IMR-90 (cell line): ENCODE results near the gene LRP5. TPM values are rescaled to one million over a fixed set of nuclear protein-coding genes. Genes with fewer than 3 reads are reported as not detected.

Source experiments
- ATAC-seq: fragments of 200-7000 bp; cut with Tn5 transposase; 2 replicates; pipeline ENCODE4 v1.9.1; 2020; ENCODE audit warnings: low read depth, mild to moderate bottlenecking, moderate library complexity
- BruUV-seq: library from RNA; stranded (reverse); fragments of 400-500 nt; replicated peaks from 2 replicates; lab custom pipeline; 2021; lab: Mats Ljungman, UMichigan
- CTCF ChIA-PET: fragments of 300-600 bp; formaldehyde crosslinking; extraction: SDS; loops from one replicate; lab custom pipeline; 2021; ENCODE audit warnings: antibody characterized with exemption; lab: Yijun Ruan, JAX
- POLR2A ChIA-PET: fragments of 300-600 bp; sonication (Branson Sonifier 250); formaldehyde crosslinking; loops from one replicate; lab custom pipeline; 2022; ENCODE audit warnings: antibody characterized with exemption; ENCODE audit not compliant: unreplicated experiment; lab: Charles Lee
- DNase-seq: peaks from one replicate; pipeline ENCODE4 v3.0.0; 2013
- H2AFZ ChIP-seq: replicated peaks from 2 replicates; pipeline ENCODE3; 2013; ENCODE audit warnings: low read length, mild to moderate bottlenecking; ENCODE audit not compliant: poor library complexity
- H2AK5ac ChIP-seq: 2 replicates; pipeline ENCODE4 v1.6.1; 2013; ENCODE audit warnings: low read depth, low read length, inconsistent platforms
- H2AK9ac ChIP-seq: replicated peaks from 2 replicates; pipeline ENCODE3; 2013; ENCODE audit warnings: mild to moderate bottlenecking, low read depth, low read length, moderate library complexity; ENCODE audit not compliant: poor library complexity
- H2BK120ac ChIP-seq: 2 replicates; pipeline ENCODE4 v1.6.1; 2013; ENCODE audit warnings: low read depth, low read length, inconsistent platforms
- H2BK15ac ChIP-seq: 3 replicates; pipeline ENCODE4 v1.6.1; 2013; ENCODE audit warnings: low read depth, low read length, inconsistent platforms
- H2BK20ac ChIP-seq: 2 replicates; pipeline ENCODE4 v1.6.1; 2013; ENCODE audit warnings: low read depth, mild to moderate bottlenecking, inconsistent platforms, low read length, moderate library complexity
- H2BK5ac ChIP-seq: 2 replicates; pipeline ENCODE4 v1.6.1; 2013; ENCODE audit warnings: mild to moderate bottlenecking, low read depth, low read length, inconsistent platforms; ENCODE audit not compliant: poor library complexity, severe bottlenecking
- H3K14ac ChIP-seq: replicated peaks from 2 replicates; pipeline ENCODE4 v1.6.1; 2013; ENCODE audit warnings: low read depth, low read length, inconsistent platforms
- H3K18ac ChIP-seq: 2 replicates; pipeline ENCODE4 v1.6.1; 2013; ENCODE audit warnings: low read depth, low read length, control low read depth
- H3K23ac ChIP-seq: 2 replicates; pipeline ENCODE4 v1.6.1; 2013; ENCODE audit warnings: low read depth, low read length, inconsistent platforms
- H3K27ac ChIP-seq: 2 replicates; pipeline ENCODE4 v1.5.1; 2013; ENCODE audit warnings: mild to moderate bottlenecking, control low read depth, low read length; ENCODE audit not compliant: insufficient read depth
- H3K27me3 ChIP-seq: 2 replicates; pipeline ENCODE4 v1.6.1; 2013; ENCODE audit warnings: low read length; ENCODE audit not compliant: control insufficient read depth, insufficient read depth
- H3K36me3 ChIP-seq: 2 replicates; pipeline ENCODE4 v1.6.1; 2013; ENCODE audit warnings: low read length, mixed read lengths; ENCODE audit not compliant: control insufficient read depth, insufficient read depth
- H3K4ac ChIP-seq: 2 replicates; pipeline ENCODE4 v1.6.1; 2013; ENCODE audit warnings: low read depth, low read length, inconsistent platforms
- H3K4me1 ChIP-seq: 2 replicates; pipeline ENCODE4 v1.6.1; 2013; ENCODE audit warnings: low read length, mixed read lengths; ENCODE audit not compliant: control insufficient read depth, insufficient read depth
- H3K4me2 ChIP-seq: 2 replicates; pipeline ENCODE4 v1.6.1; 2013; ENCODE audit warnings: low read depth, mild to moderate bottlenecking, control low read depth, low read length, moderate library complexity
- H3K4me3 ChIP-seq: 2 replicates; pipeline ENCODE4 v1.5.1; 2013; ENCODE audit warnings: low read depth, mild to moderate bottlenecking, control low read depth, low read length, moderate library complexity; ENCODE audit not compliant: insufficient read depth
- H3K56ac ChIP-seq: 2 replicates; pipeline ENCODE4 v1.6.1; 2013; ENCODE audit warnings: low read length, inconsistent platforms; ENCODE audit not compliant: insufficient read depth; ENCODE audit errors: extremely low read depth
- H3K79me1 ChIP-seq, 2 experiments: 2 replicates each; pipeline ENCODE4 v1.6.1; 2013; ENCODE audit warnings: low read length in 2 of 2, inconsistent platforms in 1 of 2, low read depth in 1 of 2
- H3K9ac ChIP-seq: 2 replicates; pipeline ENCODE4 v1.6.1; 2013; ENCODE audit warnings: low read depth, low read length, control low read depth
- H3K9me1 ChIP-seq: 2 replicates; pipeline ENCODE4 v1.6.1; 2013; ENCODE audit warnings: low read length, inconsistent platforms; ENCODE audit not compliant: insufficient read depth
- H3K9me3 ChIP-seq: 2 replicates; pipeline ENCODE4 v1.6.1; 2013; ENCODE audit warnings: low read length; ENCODE audit not compliant: control insufficient read depth, insufficient read depth
- H4K20me1 ChIP-seq: 2 replicates; pipeline ENCODE4 v1.6.1; 2013; ENCODE audit warnings: low read length, inconsistent platforms; ENCODE audit not compliant: insufficient read depth
- H4K5ac ChIP-seq: 2 replicates; pipeline ENCODE4 v1.6.1; 2013; ENCODE audit warnings: mild to moderate bottlenecking, low read depth, low read length, control low read depth
- H4K8ac ChIP-seq, 2 experiments: 2 replicates each; pipeline ENCODE4 v1.6.1; 2013; ENCODE audit warnings: low read depth in 2 of 2, low read length in 2 of 2, control low read depth in 1 of 2, inconsistent platforms in 1 of 2
- H4K91ac ChIP-seq: 2 replicates; pipeline ENCODE4 v1.6.1; 2013; ENCODE audit warnings: low read depth, low read length, inconsistent platforms; ENCODE audit not compliant: insufficient read depth
- CEBPB ChIP-seq: IDR thresholded peaks from 2 replicates; pipeline ENCODE4 v1.6.1; 2012; ENCODE audit warnings: low read depth, low read length, improper control_type of control experiment
- FOS ChIP-seq: fragments of 150-350 bp; IDR thresholded peaks from 2 replicates; pipeline ENCODE4 v1.6.1; 2016; ENCODE audit warnings: low read depth, low read length
- MAZ ChIP-seq: IDR thresholded peaks from 2 replicates; pipeline ENCODE4 v1.6.1; 2012; ENCODE audit warnings: low read depth, mild to moderate bottlenecking, low read length, improper control_type of control experiment, moderate library complexity, borderline replicate concordance
- MXI1 ChIP-seq: IDR thresholded peaks from 2 replicates; pipeline ENCODE4 v1.6.1; 2012; ENCODE audit warnings: low read depth, mild to moderate bottlenecking, low read length, moderate library complexity, borderline replicate concordance
- NFE2L2 ChIP-seq: fragments of 150-350 bp; IDR thresholded peaks from 2 replicates; pipeline ENCODE4 v1.6.1; 2016; ENCODE audit warnings: low read depth, mild to moderate bottlenecking, low read length
- WGBS, 2 experiments: methylation state at CpG; one replicate each; pipeline versions ENCODE4 v1.1.5 to v1.1.7; 2013; ENCODE audit warnings: missing lambda C conversion rate in 2 of 2; ENCODE audit not compliant: insufficient read length in 1 of 2; ENCODE audit errors: extremely low coverage in 2 of 2; 5-methylcytosine and 5-hydroxymethylcytosine counted together
- dilution Hi-C: fragments of 300-500 bp; cut with HindIII; formaldehyde crosslinking; loops from one replicate; pipeline ENCODE4 v1.14.3; 2018; ENCODE audit warnings: low sequenced_read_pairs; ENCODE audit not compliant: unreplicated experiment
- in situ Hi-C: fragments of 300-500 bp; cut with MboI; formaldehyde crosslinking; loops from 3 replicates; pipeline ENCODE4 v1.14.3; 2019; ENCODE audit warnings: low sequenced_read_pairs, inconsistent platforms, mixed read lengths
- intact Hi-C: fragments of 100-400 bp; cut with micrococcal nuclease; formaldehyde crosslinking; loops from 2 replicates; pipeline ENCODE4 v1.10.0; 2022
- polyA plus RNA-seq, 3 experiments: library from polyadenylated mRNA; depleted of rRNA; stranded (reverse); fragments of >200 nt; gene quantifications; 2 replicates each; pipeline ENCODE4 v1.2.3, GENCODE V29; 2012; ENCODE audit warnings: low replicate concordance in 1 of 3
- total RNA-seq: library from RNA; depleted of rRNA; stranded (reverse); fragments of >200 nt; gene quantifications from 2 replicates; pipeline ENCODE4 v1.2.3, GENCODE V29; 2012

LRP5 gene
- total and polyA plus RNA-seq, 2 of the 4 experiments (the other 2 are of a cell fraction) = 10.4 to 15.0 TPM

GRCh38 chr11:68269414-68270081 is 42.8 kb upstream of the LRP5 start:
- Histone ChIP-seq H2BK120ac (peak overlapping the region; percentile 52), H3K18ac (no peak overlapping the region), H3K4me3 (peak overlapping the region; percentile 1; the same call in 1 of the 2 replicates), H3K56ac (peak overlapping the region; percentile 24; the same call in 1 of the 2 replicates), H3K4me1 (peaks cover 10% of the 10 kb centered on the region), H2AK5ac (peak overlapping the region; percentile 97), H3K9ac (peak overlapping the region; percentile 25; the same call in 1 of the 2 replicates), H3K79me1 (peaks cover 29 to 73% of the 10 kb centered on the region in 2 experiments), H4K91ac (peak overlapping the region; percentile 35), H2AK9ac (peak overlapping the region; percentile 90), H3K4me2 (peak overlapping the region; percentile 66), H2BK20ac (peak overlapping the region; percentile 29; the same call in 1 of the 2 replicates), H3K23ac (peak overlapping the region; percentile 93), H3K14ac (peak overlapping the region; percentile 96), H4K5ac (no peak overlapping the region), H3K9me3 (no peaks in the 10 kb centered on the region), H4K8ac (peak overlapping the region in 1 of 2 experiments; percentile 74; a peak in 2 of 4 replicates), H2AFZ (peak overlapping the region; percentile 78), H3K9me1 (peaks cover 30% of the 10 kb centered on the region), H3K27ac (peak overlapping the region; percentile 56), H2BK5ac (peak overlapping the region; percentile 80), H4K20me1 (peaks cover 52% of the 10 kb centered on the region), H2BK15ac (peak overlapping the region; percentile 73; the same call in 1 of the 3 replicates), H3K27me3 (no peaks in the 10 kb centered on the region), H3K36me3 (peaks cover 31% of the 10 kb centered on the region), H3K4ac (peak overlapping the region; percentile 93)
- intact Hi-C loops = no loop called here
- WGBS, 2 experiments = 43% methylated on average over 6 of the region's 10 CpGs; no CpG with 5 or more reads in 1 of the 2 experiments
- peak; percentile 92 for DNase-seq
- CTCF ChIA-PET = no interaction called here
- POLR2A ChIA-PET = interaction anchor here (0.5 kb wide), 1 partner anchor 37 kb away, joined by 8 read pairs; no protein-coding TSS in a partner anchor
- ATAC-seq = peak; percentile 58
- dilution Hi-C loops = no loop called here
- in situ Hi-C loops = loop anchor here (5.0 kb wide), 1 partner anchor 113 kb away; no protein-coding TSS in a partner anchor
- no TSS peak for BruUV-seq
- TF ChIP-seq NFE2L2 = no peak
- TF ChIP-seq MXI1 = peak; percentile 57; the same call in 1 of the 2 replicates
- 0 out of 2 replicates have a peak, but pooled peaks have one; percentile 7 for TF ChIP-seq FOS
- 0 out of 2 replicates have a peak, but pooled peaks have one; percentile 45 for TF ChIP-seq MAZ
- TF ChIP-seq CEBPB = no peak
